Measurements from ENCODE around the gene DAAM1.

- no peak for TF ChIP-seq CTCF (IDR thresholded peaks at IDR 0.05; ENCODE audit: borderline replicate concordance, extremely low read depth, low read length, poor library complexity, severe bottlenecking)
- TF ChIP-seq EZH2 (IDR thresholded peaks at IDR 0.05; ENCODE audit: borderline replicate concordance, low read depth, low read length, severe bottlenecking): no peak
Measured at GRCh38 chr14:59343585-59343984, 155.1 kb downstream of the DAAM1 start.
